ENCODE data around the gene NOXRED1. TPM values are rescaled to one million over a fixed set of nuclear protein-coding genes. Genes with fewer than 3 reads are reported as not detected.

Gene NOXRED1
- total and polyA plus RNA-seq, 10 of the 15 experiments (the other 5 are each of a cell fraction or from before 2014, with no cell fraction given): 0.06 to 0.62 (median 0.14) TPM

DNA sequence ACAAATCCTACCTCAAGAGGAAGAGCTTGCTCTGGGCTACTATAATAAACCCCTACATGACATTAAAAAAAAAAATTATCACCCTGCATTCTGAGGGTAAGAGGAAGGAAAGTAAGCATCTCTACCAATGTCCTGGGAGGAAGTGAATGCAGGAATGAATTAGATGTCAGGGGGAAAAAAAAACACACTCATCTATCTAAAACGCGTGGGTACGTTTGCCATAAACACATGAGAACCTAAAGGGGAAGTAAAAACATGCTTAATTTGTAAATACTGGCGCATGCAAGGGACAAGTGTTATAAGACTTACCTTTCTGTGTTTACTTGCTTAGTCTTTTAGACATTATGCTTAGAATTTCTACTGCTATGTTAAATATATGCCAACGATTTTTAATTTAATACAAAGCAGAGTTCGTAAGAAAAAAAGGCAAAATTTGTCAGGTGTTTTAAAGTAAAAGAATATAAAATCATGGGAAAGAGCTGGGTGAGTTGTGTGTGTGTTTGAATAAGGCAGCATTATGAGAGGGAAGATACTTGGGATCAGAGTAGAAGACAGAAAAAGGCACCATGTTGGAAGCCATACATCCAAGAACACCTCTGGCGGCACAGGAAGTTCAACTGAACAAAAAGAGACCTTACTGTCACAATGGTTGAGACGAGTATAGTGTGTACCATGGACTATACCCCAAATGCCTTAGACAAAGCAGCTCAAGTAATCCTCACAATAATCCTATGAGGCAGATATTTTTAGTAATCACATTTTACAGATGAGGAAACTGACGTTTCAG, 48.0 kb downstream of the NOXRED1 start (continued):
- TF ChIP-seq, protein P1, sequence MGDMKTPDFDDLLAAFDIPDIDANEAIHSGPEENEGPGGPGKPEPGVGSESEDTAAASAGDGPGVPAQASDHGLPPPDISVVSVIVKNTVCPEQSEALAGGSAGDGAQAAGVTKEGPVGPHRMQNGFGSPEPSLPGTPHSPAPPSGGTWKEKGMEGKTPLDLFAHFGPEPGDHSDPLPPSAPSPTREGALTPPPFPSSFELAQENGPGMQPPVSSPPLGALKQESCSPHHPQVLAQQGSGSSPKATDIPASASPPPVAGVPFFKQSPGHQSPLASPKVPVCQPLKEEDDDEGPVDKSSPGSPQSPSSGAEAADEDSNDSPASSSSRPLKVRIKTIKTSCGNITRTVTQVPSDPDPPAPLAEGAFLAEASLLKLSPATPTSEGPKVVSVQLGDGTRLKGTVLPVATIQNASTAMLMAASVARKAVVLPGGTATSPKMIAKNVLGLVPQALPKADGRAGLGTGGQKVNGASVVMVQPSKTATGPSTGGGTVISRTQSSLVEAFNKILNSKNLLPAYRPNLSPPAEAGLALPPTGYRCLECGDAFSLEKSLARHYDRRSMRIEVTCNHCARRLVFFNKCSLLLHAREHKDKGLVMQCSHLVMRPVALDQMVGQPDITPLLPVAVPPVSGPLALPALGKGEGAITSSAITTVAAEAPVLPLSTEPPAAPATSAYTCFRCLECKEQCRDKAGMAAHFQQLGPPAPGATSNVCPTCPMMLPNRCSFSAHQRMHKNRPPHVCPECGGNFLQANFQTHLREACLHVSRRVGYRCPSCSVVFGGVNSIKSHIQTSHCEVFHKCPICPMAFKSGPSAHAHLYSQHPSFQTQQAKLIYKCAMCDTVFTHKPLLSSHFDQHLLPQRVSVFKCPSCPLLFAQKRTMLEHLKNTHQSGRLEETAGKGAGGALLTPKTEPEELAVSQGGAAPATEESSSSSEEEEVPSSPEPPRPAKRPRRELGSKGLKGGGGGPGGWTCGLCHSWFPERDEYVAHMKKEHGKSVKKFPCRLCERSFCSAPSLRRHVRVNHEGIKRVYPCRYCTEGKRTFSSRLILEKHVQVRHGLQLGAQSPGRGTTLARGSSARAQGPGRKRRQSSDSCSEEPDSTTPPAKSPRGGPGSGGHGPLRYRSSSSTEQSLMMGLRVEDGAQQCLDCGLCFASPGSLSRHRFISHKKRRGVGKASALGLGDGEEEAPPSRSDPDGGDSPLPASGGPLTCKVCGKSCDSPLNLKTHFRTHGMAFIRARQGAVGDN (IDR thresholded peaks at IDR 0.05): no peak
- TF ChIP-seq SMC3 (IDR thresholded peaks at IDR 0.05; ENCODE audit: borderline replicate concordance, low read length) (no peak), BRCA1 (IDR thresholded peaks at IDR 0.05; ENCODE audit: low read depth, low read length) (no peak), STAT1 (conservative IDR thresholded peaks at IDR 0.05) (no peak), TCF12 (IDR thresholded peaks at IDR 0.05; ENCODE audit: low read depth, low read length) (no peak), BMI1 (IDR thresholded peaks at IDR 0.05; ENCODE audit: borderline replicate concordance) (no peak), SMAD1 (IDR thresholded peaks at IDR 0.05; ENCODE audit: low read depth, partially characterized antibody) (no peak), EP300 (IDR thresholded peaks at IDR 0.05; ENCODE audit: borderline replicate concordance in 1 of 2, control insufficient read depth in 1 of 2, low read depth in 2 of 2, low read length in 2 of 2) (no peak), NRF1 (conservative IDR thresholded peaks at IDR 0.05; ENCODE audit: low read depth, low read length) (no peak), EZH2 (IDR thresholded peaks at IDR 0.05; ENCODE audit: borderline replicate concordance, control insufficient read depth, low read depth, low read length) (no peak), ZNF217 (IDR thresholded peaks at IDR 0.05) (no peak)
- TF ChIP-seq, protein P2, sequence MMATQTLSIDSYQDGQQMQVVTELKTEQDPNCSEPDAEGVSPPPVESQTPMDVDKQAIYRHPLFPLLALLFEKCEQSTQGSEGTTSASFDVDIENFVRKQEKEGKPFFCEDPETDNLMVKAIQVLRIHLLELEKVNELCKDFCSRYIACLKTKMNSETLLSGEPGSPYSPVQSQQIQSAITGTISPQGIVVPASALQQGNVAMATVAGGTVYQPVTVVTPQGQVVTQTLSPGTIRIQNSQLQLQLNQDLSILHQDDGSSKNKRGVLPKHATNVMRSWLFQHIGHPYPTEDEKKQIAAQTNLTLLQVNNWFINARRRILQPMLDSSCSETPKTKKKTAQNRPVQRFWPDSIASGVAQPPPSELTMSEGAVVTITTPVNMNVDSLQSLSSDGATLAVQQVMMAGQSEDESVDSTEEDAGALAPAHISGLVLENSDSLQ (IDR thresholded peaks at IDR 0.05): no peak
- TF ChIP-seq, protein P3, sequence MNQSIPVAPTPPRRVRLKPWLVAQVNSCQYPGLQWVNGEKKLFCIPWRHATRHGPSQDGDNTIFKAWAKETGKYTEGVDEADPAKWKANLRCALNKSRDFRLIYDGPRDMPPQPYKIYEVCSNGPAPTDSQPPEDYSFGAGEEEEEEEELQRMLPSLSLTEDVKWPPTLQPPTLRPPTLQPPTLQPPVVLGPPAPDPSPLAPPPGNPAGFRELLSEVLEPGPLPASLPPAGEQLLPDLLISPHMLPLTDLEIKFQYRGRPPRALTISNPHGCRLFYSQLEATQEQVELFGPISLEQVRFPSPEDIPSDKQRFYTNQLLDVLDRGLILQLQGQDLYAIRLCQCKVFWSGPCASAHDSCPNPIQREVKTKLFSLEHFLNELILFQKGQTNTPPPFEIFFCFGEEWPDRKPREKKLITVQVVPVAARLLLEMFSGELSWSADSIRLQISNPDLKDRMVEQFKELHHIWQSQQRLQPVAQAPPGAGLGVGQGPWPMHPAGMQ (IDR thresholded peaks at IDR 0.05; ENCODE audit: borderline replicate concordance): no peak
- TF ChIP-seq, protein P4, sequence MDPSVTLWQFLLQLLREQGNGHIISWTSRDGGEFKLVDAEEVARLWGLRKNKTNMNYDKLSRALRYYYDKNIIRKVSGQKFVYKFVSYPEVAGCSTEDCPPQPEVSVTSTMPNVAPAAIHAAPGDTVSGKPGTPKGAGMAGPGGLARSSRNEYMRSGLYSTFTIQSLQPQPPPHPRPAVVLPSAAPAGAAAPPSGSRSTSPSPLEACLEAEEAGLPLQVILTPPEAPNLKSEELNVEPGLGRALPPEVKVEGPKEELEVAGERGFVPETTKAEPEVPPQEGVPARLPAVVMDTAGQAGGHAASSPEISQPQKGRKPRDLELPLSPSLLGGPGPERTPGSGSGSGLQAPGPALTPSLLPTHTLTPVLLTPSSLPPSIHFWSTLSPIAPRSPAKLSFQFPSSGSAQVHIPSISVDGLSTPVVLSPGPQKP (IDR thresholded peaks at IDR 0.05; ENCODE audit: low read depth, low read length): no peak
- TF ChIP-seq, protein P5, sequence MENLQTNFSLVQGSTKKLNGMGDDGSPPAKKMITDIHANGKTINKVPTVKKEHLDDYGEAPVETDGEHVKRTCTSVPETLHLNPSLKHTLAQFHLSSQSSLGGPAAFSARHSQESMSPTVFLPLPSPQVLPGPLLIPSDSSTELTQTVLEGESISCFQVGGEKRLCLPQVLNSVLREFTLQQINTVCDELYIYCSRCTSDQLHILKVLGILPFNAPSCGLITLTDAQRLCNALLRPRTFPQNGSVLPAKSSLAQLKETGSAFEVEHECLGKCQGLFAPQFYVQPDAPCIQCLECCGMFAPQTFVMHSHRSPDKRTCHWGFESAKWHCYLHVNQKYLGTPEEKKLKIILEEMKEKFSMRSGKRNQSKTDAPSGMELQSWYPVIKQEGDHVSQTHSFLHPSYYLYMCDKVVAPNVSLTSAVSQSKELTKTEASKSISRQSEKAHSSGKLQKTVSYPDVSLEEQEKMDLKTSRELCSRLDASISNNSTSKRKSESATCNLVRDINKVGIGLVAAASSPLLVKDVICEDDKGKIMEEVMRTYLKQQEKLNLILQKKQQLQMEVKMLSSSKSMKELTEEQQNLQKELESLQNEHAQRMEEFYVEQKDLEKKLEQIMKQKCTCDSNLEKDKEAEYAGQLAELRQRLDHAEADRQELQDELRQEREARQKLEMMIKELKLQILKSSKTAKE (IDR thresholded peaks at IDR 0.05; ENCODE audit: low read depth, poor library complexity, severe bottlenecking): no peak

Measured in GM12878 (cell line).